ENCODE results near the gene GLDC. TPM values are rescaled to one million over a fixed set of nuclear protein-coding genes. Genes with fewer than 3 reads are reported as not detected.

GLDC gene
- total RNA-seq, 1 donor from 2014 or later: 0.78 TPM

DNA sequence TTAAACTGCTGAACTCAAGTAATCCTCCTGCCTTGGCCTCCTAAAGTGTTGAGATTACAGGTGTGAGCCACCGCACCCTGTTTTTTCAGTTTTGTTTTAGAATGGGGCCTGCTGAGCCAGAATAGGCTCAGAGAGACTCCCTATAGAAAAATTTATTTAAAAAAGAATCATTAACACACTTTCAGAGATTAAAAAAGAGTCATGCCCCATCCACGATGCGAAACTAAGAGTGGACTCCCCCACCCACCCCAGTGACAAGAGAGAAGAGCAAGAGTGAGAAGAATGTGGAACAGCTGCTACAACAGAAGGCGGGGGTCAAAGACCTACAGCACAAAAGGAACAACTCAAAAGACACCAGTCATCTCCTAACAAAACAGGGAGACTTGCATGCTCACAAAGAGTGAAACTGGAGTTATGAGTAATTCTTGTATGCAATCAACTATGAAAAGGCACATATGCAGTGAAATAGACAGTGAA is 47.2 kb downstream of the GLDC start:
- TF ChIP-seq, protein P1, sequence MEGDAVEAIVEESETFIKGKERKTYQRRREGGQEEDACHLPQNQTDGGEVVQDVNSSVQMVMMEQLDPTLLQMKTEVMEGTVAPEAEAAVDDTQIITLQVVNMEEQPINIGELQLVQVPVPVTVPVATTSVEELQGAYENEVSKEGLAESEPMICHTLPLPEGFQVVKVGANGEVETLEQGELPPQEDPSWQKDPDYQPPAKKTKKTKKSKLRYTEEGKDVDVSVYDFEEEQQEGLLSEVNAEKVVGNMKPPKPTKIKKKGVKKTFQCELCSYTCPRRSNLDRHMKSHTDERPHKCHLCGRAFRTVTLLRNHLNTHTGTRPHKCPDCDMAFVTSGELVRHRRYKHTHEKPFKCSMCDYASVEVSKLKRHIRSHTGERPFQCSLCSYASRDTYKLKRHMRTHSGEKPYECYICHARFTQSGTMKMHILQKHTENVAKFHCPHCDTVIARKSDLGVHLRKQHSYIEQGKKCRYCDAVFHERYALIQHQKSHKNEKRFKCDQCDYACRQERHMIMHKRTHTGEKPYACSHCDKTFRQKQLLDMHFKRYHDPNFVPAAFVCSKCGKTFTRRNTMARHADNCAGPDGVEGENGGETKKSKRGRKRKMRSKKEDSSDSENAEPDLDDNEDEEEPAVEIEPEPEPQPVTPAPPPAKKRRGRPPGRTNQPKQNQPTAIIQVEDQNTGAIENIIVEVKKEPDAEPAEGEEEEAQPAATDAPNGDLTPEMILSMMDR (IDR thresholded peaks at IDR 0.05): no peak
- H3K4me3 Mint-ChIP-seq (ENCODE audit: unreplicated experiment): no peak overlapping the region
- H3K36me3 Mint-ChIP-seq (ENCODE audit: unreplicated experiment): no peaks in the 10 kb centered on the region
- peaks cover 14% of the 10 kb centered on the region for H3K27me3 Mint-ChIP-seq (ENCODE audit: unreplicated experiment)
- H3K9me3 Mint-ChIP-seq (ENCODE audit: unreplicated experiment): no peaks in the 10 kb centered on the region
- no peaks in the 10 kb centered on the region for H3K4me1 Mint-ChIP-seq (ENCODE audit: unreplicated experiment)
- no peak for DNase-seq (ENCODE audit: extremely low spot score, unreplicated experiment)
- H3K27ac Mint-ChIP-seq (ENCODE audit: unreplicated experiment): no peak overlapping the region

DNA sequence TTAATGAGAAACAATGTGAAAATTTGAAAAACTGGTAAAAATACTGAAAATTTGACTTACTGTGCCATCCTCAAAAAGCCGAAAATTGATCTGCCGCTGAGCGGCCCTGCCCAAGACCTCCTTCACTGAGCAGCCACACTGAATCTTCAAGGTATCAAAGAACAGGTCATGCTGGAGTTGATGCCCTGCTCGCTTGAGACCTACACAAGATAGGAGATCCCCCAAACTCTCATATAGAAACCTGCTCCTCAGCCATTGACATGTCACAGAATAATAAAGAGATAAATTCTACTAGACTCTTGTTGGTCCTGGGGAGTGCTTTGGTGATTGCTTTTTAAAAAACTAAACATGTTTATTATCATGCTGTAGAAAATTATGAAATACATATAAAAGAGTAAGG is 52.7 kb downstream of the GLDC start:
- TF ChIP-seq, protein P1 (IDR thresholded peaks at IDR 0.05): no peak
- Mint-ChIP-seq H3K4me3 (ENCODE audit: unreplicated experiment) (no peak overlapping the region), H3K27ac (ENCODE audit: unreplicated experiment) (no peak overlapping the region), H3K4me1 (ENCODE audit: unreplicated experiment) (no peaks in the 10 kb centered on the region), H3K27me3 (ENCODE audit: unreplicated experiment) (peaks cover 31% of the 10 kb centered on the region), H3K36me3 (ENCODE audit: unreplicated experiment) (no peaks in the 10 kb centered on the region), H3K9me3 (ENCODE audit: unreplicated experiment) (no peaks in the 10 kb centered on the region)
- DNase-seq (ENCODE audit: extremely low spot score, unreplicated experiment): no peak

DNA sequence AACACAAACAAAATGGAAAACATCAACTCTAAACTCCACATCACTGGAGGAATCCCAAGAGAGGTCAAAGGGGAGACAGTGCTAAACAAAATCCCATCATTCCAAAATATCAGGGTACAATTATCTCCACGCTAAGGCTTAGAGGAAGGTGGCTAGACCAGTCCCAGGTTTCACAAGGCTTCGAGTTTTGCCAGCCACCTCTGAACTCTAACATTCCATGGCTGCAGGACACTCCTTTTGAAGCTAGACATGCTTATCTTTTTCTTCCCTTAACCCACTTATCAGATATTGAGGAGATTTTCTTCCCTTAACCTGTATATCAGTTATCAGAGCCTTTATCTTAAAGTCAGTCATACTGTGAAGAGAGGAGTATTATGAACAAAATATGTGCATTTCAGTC is 53.3 kb downstream of the GLDC start:
- no peaks in the 10 kb centered on the region for H3K36me3 Mint-ChIP-seq (ENCODE audit: unreplicated experiment)
- no peak overlapping the region for H3K27ac Mint-ChIP-seq (ENCODE audit: unreplicated experiment)
- no peaks in the 10 kb centered on the region for H3K4me1 Mint-ChIP-seq (ENCODE audit: unreplicated experiment)
- peaks cover 31% of the 10 kb centered on the region for H3K27me3 Mint-ChIP-seq (ENCODE audit: unreplicated experiment)
- no peak overlapping the region for H3K4me3 Mint-ChIP-seq (ENCODE audit: unreplicated experiment)
- TF ChIP-seq, protein P1 (IDR thresholded peaks at IDR 0.05): no peak
- H3K9me3 Mint-ChIP-seq (ENCODE audit: unreplicated experiment): no peaks in the 10 kb centered on the region
- DNase-seq (ENCODE audit: extremely low spot score, unreplicated experiment): no peak

DNA sequence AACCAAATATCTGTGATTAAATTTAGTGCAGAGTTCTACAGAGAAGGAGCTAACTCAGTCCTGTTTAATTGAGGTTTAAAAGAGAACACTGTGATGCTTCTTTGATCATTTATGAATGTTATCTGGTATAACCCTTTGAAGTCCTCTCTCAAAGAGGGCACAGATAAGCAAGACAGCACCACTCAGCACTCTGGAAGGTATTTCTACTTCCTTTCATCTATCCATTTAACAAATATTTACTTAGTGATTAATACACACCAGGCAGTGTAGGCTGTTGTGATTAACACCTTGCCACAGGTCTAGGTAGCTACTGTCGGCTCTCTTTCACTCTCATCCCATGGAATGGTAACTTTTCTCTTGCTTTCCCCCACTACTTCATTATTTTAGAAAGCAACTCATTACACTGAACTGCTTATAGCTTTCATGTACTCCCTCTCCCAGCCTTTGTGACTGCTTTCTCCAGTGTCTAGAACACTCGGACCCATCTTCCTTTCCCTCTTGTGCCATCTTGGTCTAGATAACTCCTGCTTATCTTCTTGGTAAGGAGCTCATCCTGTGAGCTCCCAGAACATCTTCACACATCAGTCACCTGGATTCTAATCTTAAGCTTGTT is 54.7 kb downstream of the GLDC start:
- H3K4me1 Mint-ChIP-seq (ENCODE audit: unreplicated experiment): no peaks in the 10 kb centered on the region
- H3K27me3 Mint-ChIP-seq (ENCODE audit: unreplicated experiment): peaks cover 30% of the 10 kb centered on the region
- no peaks in the 10 kb centered on the region for H3K9me3 Mint-ChIP-seq (ENCODE audit: unreplicated experiment)
- DNase-seq (ENCODE audit: extremely low spot score, unreplicated experiment): no peak
- H3K4me3 Mint-ChIP-seq (ENCODE audit: unreplicated experiment): no peak overlapping the region
- TF ChIP-seq, protein P1 (IDR thresholded peaks at IDR 0.05): no peak
- H3K36me3 Mint-ChIP-seq (ENCODE audit: unreplicated experiment): no peaks in the 10 kb centered on the region
- no peak overlapping the region for H3K27ac Mint-ChIP-seq (ENCODE audit: unreplicated experiment)

DNA sequence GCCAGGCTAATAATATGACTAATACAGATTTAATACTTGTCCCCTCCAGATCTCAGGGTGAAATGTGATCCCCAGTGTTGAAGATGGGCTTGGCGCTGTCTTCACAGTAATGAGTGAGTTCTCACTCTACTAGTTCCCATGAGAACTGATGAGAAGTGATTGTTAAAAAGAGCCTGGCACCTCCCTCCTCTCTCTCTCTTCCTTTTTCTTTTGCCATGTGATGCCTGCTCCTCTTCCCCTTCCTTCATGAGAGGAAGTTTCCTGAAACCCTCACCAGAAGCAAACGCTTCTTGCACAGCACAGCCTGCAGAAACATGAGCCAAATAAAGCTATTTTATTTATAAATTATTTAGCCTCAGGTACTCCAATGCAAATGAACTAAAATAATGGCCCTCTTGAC is 55.2 kb downstream of the GLDC start:
- H3K36me3 Mint-ChIP-seq (ENCODE audit: unreplicated experiment): no peaks in the 10 kb centered on the region
- no peaks in the 10 kb centered on the region for H3K9me3 Mint-ChIP-seq (ENCODE audit: unreplicated experiment)
- DNase-seq (ENCODE audit: extremely low spot score, unreplicated experiment): no peak
- H3K27ac Mint-ChIP-seq (ENCODE audit: unreplicated experiment): no peak overlapping the region
- H3K4me1 Mint-ChIP-seq (ENCODE audit: unreplicated experiment): no peaks in the 10 kb centered on the region
- H3K27me3 Mint-ChIP-seq (ENCODE audit: unreplicated experiment): peaks cover 26% of the 10 kb centered on the region
- H3K4me3 Mint-ChIP-seq (ENCODE audit: unreplicated experiment): no peak overlapping the region
- TF ChIP-seq, protein P1 (IDR thresholded peaks at IDR 0.05): no peak
